Activated CD8-positive, alpha-beta memory T cell treated with anti-CD3 and anti-CD28 coated beads, Interleukin-2, amount 10 ng/mL, durations not matched to agents 7 days and 5 days (primary cell): ENCODE measurements around the gene CLSTN1. TPM values are rescaled to one million over a fixed set of nuclear protein-coding genes. Genes with fewer than 3 reads are reported as not detected.

Experiments used
- ATAC-seq: fragments of 150-1000 bp; cut with Tn5 transposase; one replicate; pipeline ENCODE4 v1.10.0; 2021; ENCODE audit warnings: moderate library complexity
- CTCF ChIA-PET: fragments of 350-600 bp; sonication (Branson Sonifier 250); formaldehyde crosslinking; loops from one replicate; lab custom pipeline; 2021; ENCODE audit warnings: antibody characterized with exemption; lab: Charles Lee
- DNase-seq: peaks from one replicate; pipeline ENCODE4 v3.0.0-alpha.2; 2020
- H3K27ac Mint-ChIP-seq: one replicate; pipeline ENCODE4 v1.8.0; 2021; ENCODE audit warnings: mild to moderate bottlenecking, mixed read lengths
- H3K27me3 Mint-ChIP-seq: one replicate; pipeline ENCODE4 v1.8.0; 2021; ENCODE audit warnings: mixed read lengths
- H3K36me3 Mint-ChIP-seq: one replicate; pipeline ENCODE4 v1.8.0; 2021; ENCODE audit warnings: mild to moderate bottlenecking, mixed read lengths
- H3K4me1 Mint-ChIP-seq: one replicate; pipeline ENCODE4 v1.8.0; 2021; ENCODE audit warnings: mixed read lengths
- H3K4me3 Mint-ChIP-seq: one replicate; pipeline ENCODE4 v1.8.0; 2021; ENCODE audit warnings: mild to moderate bottlenecking, moderate library complexity, mixed read lengths
- H3K9me3 Mint-ChIP-seq: one replicate; pipeline ENCODE4 v1.8.0; 2022; ENCODE audit warnings: low read depth, mixed read lengths
- total RNA-seq, 2 experiments: library from RNA; stranded (reverse); gene quantifications; one replicate each; pipeline ENCODE4 v1.2.3, GENCODE V29; 2021

The CLSTN1 gene
- total RNA-seq, result 10 to 100 TPM; 81.5 to 99.3 TPM

GRCh38 chr1:9823943-9824701 lies at the start of gene CLSTN1:
Gene CLSTN1 (minus strand): TSS chr1:9823965. CDS start chr1:9823733, 232 bp downstream.
- Mint-ChIP-seq H3K4me3 (peak within 1 kb of the TSS; percentile 95), H3K4me1 (peaks cover 50% of the 10 kb centered on the region), H3K27me3 (peaks cover 4% of the 10 kb centered on the region), H3K9me3 (no peaks in the 10 kb centered on the region), H3K36me3 (peaks cover 10% of the 10 kb centered on the region), H3K27ac (peak within 1 kb of the TSS; percentile 83)
- CTCF ChIA-PET, result interaction anchor here (1.0 kb wide), 1 partner anchor 24 kb away, joined by 3 read pairs; no protein-coding TSS in a partner anchor
- ATAC-seq, result peak; percentile 86
- DNase-seq, result peak; percentile 95

- ATAC-seq (no peak), DNase-seq (no peak)
- CTCF ChIA-PET, result interaction anchor here (0.8 to 3.5 kb wide), 14 partner anchors 9 to 279 kb away, joined by 3 to 26 read pairs (median 4); no protein-coding TSS in a partner anchor
Measured at GRCh38 chr1:9873385-9873784, 49.6 kb upstream of the CLSTN1 start.

GRCh38 chr1:9872430-9873165 lies 48.8 kb upstream of the CLSTN1 start:
- Mint-ChIP-seq H3K9me3 (no peaks in the 10 kb centered on the region), H3K36me3 (no peaks in the 10 kb centered on the region), H3K27ac (no peak overlapping the region), H3K4me1 (peaks cover 12% of the 10 kb centered on the region), H3K27me3 (no peaks in the 10 kb centered on the region), H3K4me3 (no peak overlapping the region)
- CTCF ChIA-PET, result interaction anchor here (0.8 to 15.2 kb wide), 15 partner anchors 10 to 299 kb away, joined by 3 to 229 read pairs (median 5); no protein-coding TSS in a partner anchor
- ATAC-seq (no peak), DNase-seq (no peak)

More at GRCh38 chr1:9873385-9873784, 49.6 kb upstream of the CLSTN1 start:
- Mint-ChIP-seq H3K27ac (no peak overlapping the region), H3K9me3 (no peaks in the 10 kb centered on the region), H3K4me3 (no peak overlapping the region), H3K4me1 (peaks cover 12% of the 10 kb centered on the region), H3K36me3 (no peaks in the 10 kb centered on the region), H3K27me3 (no peaks in the 10 kb centered on the region)

- no peaks in the 10 kb centered on the region for H3K27me3 Mint-ChIP-seq
- DNase-seq (no peak), ATAC-seq (no peak)
- CTCF ChIA-PET, result interaction anchor here (0.8 to 15.2 kb wide), 5 partner anchors 10 to 298 kb away, joined by 3 to 229 read pairs (median 11); no protein-coding TSS in a partner anchor
- H3K36me3 Mint-ChIP-seq, result no peaks in the 10 kb centered on the region
- peaks cover 11% of the 10 kb centered on the region for H3K4me1 Mint-ChIP-seq
- no peaks in the 10 kb centered on the region for H3K9me3 Mint-ChIP-seq
- no peak overlapping the region for H3K27ac Mint-ChIP-seq
- H3K4me3 Mint-ChIP-seq, result no peak overlapping the region
Measured at GRCh38 chr1:9871707-9872425, 48.1 kb upstream of the CLSTN1 start.

GRCh38 chr1:9871021-9871420 lies 47.3 kb upstream of the CLSTN1 start:
- CTCF ChIA-PET, result interaction anchor here (15.2 kb wide), 1 partner anchor 87 kb away, joined by 229 read pairs; no protein-coding TSS in a partner anchor
- ATAC-seq, result no peak
- no peaks in the 10 kb centered on the region for H3K36me3 Mint-ChIP-seq
- no peak overlapping the region for H3K4me3 Mint-ChIP-seq
- H3K27ac Mint-ChIP-seq, result no peak overlapping the region
- H3K27me3 Mint-ChIP-seq, result no peaks in the 10 kb centered on the region
- no peak for DNase-seq
- H3K9me3 Mint-ChIP-seq, result no peaks in the 10 kb centered on the region
- H3K4me1 Mint-ChIP-seq, result peaks cover 7% of the 10 kb centered on the region

- ATAC-seq, result no peak
- no peak for DNase-seq
- H3K4me1 Mint-ChIP-seq, result peaks cover 7% of the 10 kb centered on the region
- no peaks in the 10 kb centered on the region for H3K27me3 Mint-ChIP-seq
- H3K4me3 Mint-ChIP-seq, result no peak overlapping the region
- no peaks in the 10 kb centered on the region for H3K36me3 Mint-ChIP-seq
- H3K27ac Mint-ChIP-seq, result no peak overlapping the region
- CTCF ChIA-PET, result interaction anchor here (3.0 to 15.2 kb wide), 2 partner anchors 86 to 255 kb away, joined by 15 to 229 read pairs; no protein-coding TSS in a partner anchor
- no peaks in the 10 kb centered on the region for H3K9me3 Mint-ChIP-seq
Measured at GRCh38 chr1:9870572-9870971, 46.8 kb upstream of the CLSTN1 start.

- Mint-ChIP-seq H3K4me3 (no peak overlapping the region), H3K36me3 (no peaks in the 10 kb centered on the region), H3K27me3 (no peaks in the 10 kb centered on the region), H3K27ac (no peak overlapping the region), H3K4me1 (peaks cover 4% of the 10 kb centered on the region), H3K9me3 (no peaks in the 10 kb centered on the region)
- DNase-seq (no peak), ATAC-seq (no peak)
- CTCF ChIA-PET, result interaction anchor here (0.6 to 15.2 kb wide), 6 partner anchors 8 to 254 kb away, joined by 3 to 229 read pairs (median 14); no protein-coding TSS in a partner anchor
Measured at GRCh38 chr1:9869831-9870251, 46.1 kb upstream of the CLSTN1 start.

GRCh38 chr1:9868244-9868590 lies 44.5 kb upstream of the CLSTN1 start:
- peak overlapping the region; percentile 7 for H3K27ac Mint-ChIP-seq

GRCh38 chr1:9867408-9868243 lies 43.9 kb upstream of the CLSTN1 start:
- H3K9me3 Mint-ChIP-seq, result no peaks in the 10 kb centered on the region
- H3K36me3 Mint-ChIP-seq, result no peaks in the 10 kb centered on the region
- H3K4me3 Mint-ChIP-seq, result no peak overlapping the region
- DNase-seq (peak; percentile 92), ATAC-seq (peak; percentile 98)
- H3K27ac Mint-ChIP-seq, result peak overlapping the region; percentile 7
- peaks cover 2% of the 10 kb centered on the region for H3K4me1 Mint-ChIP-seq
- H3K27me3 Mint-ChIP-seq, result no peaks in the 10 kb centered on the region
- CTCF ChIA-PET, result interaction anchor here (0.6 to 15.2 kb wide), 21 partner anchors 11 to 374 kb away, joined by 3 to 229 read pairs (median 4); partner anchors contain the start of genes LZIC and NMNAT1

More at GRCh38 chr1:9868244-9868590, 44.5 kb upstream of the CLSTN1 start:
- Mint-ChIP-seq H3K36me3 (no peaks in the 10 kb centered on the region), H3K4me3 (no peak overlapping the region), H3K27me3 (no peaks in the 10 kb centered on the region), H3K9me3 (no peaks in the 10 kb centered on the region), H3K4me1 (peaks cover 2% of the 10 kb centered on the region)
- ATAC-seq (no peak), DNase-seq (no peak)
- CTCF ChIA-PET, result interaction anchor here (0.6 to 15.2 kb wide), 22 partner anchors 10 to 375 kb away, joined by 3 to 229 read pairs (median 4); partner anchors contain the start of genes LZIC and NMNAT1

- peak overlapping the region; percentile 15 for H3K27ac Mint-ChIP-seq
- DNase-seq, result no peak
- H3K36me3 Mint-ChIP-seq, result no peaks in the 10 kb centered on the region
- CTCF ChIA-PET, result interaction anchor here (1.1 to 15.2 kb wide), 4 partner anchors 10 to 240 kb away, joined by 3 to 229 read pairs (median 12); no protein-coding TSS in a partner anchor
- H3K27me3 Mint-ChIP-seq, result no peaks in the 10 kb centered on the region
- no peak for ATAC-seq
- H3K4me1 Mint-ChIP-seq, result peaks cover 2% of the 10 kb centered on the region
- no peaks in the 10 kb centered on the region for H3K9me3 Mint-ChIP-seq
- H3K4me3 Mint-ChIP-seq, result no peak overlapping the region
Measured at GRCh38 chr1:9866836-9867235, 43.1 kb upstream of the CLSTN1 start.

GRCh38 chr1:9865724-9866123 lies 42.0 kb upstream of the CLSTN1 start:
- DNase-seq, result no peak
- no peak for ATAC-seq
- Mint-ChIP-seq H3K4me3 (no peak overlapping the region), H3K27ac (no peak overlapping the region), H3K4me1 (peaks cover 2% of the 10 kb centered on the region), H3K9me3 (no peaks in the 10 kb centered on the region), H3K36me3 (no peaks in the 10 kb centered on the region), H3K27me3 (no peaks in the 10 kb centered on the region)
- CTCF ChIA-PET, result interaction anchor here (1.0 to 15.2 kb wide), 7 partner anchors 9 to 252 kb away, joined by 3 to 229 read pairs (median 4); no protein-coding TSS in a partner anchor

- H3K27ac Mint-ChIP-seq, result no peak overlapping the region
Measured at GRCh38 chr1:9863371-9863770, 39.6 kb upstream of the CLSTN1 start.

More at GRCh38 chr1:9863371-9863770, 39.6 kb upstream of the CLSTN1 start:
- no peak for ATAC-seq
- Mint-ChIP-seq H3K9me3 (no peaks in the 10 kb centered on the region), H3K27me3 (no peaks in the 10 kb centered on the region), H3K4me3 (no peak overlapping the region), H3K4me1 (peaks cover 7% of the 10 kb centered on the region), H3K36me3 (no peaks in the 10 kb centered on the region)
- CTCF ChIA-PET, result interaction anchor here (0.6 to 15.2 kb wide), 6 partner anchors 10 to 248 kb away, joined by 3 to 229 read pairs (median 6); no protein-coding TSS in a partner anchor
- DNase-seq, result no peak
